Measurements from ENCODE around the gene CYFIP1.

DNA sequence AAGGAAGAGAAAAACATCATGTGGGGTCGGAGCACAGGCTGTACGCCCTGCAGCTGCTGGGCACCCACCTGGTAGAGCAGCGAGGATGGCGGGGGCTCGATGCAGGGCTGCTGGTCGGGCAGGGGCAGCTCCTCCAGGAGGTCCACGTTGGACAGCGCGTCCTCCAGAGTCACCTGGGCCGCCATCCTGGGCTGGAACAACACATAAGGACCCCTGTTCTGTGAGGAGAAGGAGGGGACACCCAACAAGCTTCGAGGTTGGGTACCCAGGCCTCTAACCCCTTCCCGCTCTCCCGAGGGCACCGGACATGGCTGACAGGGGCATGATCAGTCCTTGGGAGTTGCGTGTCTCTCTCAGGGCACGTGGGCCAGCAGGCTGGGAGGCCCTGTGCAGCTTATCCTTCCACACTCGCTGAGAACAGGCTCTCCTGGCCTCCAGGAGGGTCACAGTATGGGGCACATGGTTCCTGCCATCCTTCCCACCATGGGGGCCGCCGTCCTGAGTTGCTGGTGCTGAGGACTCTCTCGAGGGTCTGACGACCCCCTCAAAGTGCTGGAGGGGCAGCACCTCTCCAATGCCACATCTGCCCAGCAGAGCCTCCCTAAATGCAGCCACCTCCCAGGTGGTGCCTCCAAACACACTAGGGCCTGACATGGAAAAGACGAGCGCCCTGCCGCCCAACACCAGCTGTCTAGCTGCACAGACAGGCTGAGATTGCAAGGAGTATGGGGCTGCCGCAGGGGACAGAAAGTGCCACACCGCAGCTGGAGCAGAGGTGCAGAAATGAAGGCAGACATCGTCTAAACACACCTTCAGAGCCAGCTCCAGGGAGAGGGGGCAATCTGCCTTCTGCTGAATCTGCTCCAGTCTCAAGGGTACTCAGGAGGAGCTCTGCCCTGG lies 32.8 kb downstream of the CYFIP1 start:
- TF ChIP-seq, protein P1, sequence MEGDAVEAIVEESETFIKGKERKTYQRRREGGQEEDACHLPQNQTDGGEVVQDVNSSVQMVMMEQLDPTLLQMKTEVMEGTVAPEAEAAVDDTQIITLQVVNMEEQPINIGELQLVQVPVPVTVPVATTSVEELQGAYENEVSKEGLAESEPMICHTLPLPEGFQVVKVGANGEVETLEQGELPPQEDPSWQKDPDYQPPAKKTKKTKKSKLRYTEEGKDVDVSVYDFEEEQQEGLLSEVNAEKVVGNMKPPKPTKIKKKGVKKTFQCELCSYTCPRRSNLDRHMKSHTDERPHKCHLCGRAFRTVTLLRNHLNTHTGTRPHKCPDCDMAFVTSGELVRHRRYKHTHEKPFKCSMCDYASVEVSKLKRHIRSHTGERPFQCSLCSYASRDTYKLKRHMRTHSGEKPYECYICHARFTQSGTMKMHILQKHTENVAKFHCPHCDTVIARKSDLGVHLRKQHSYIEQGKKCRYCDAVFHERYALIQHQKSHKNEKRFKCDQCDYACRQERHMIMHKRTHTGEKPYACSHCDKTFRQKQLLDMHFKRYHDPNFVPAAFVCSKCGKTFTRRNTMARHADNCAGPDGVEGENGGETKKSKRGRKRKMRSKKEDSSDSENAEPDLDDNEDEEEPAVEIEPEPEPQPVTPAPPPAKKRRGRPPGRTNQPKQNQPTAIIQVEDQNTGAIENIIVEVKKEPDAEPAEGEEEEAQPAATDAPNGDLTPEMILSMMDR (IDR thresholded peaks at IDR 0.05): no peak
- TF ChIP-seq POLR2A (IDR thresholded peaks at IDR 0.05): no peak
